Urinary bladder (tissue), 4 donors: ENCODE results near the gene WWC1. TPM values are rescaled to one million over a fixed set of nuclear protein-coding genes. Genes with fewer than 3 reads are reported as not detected.
A peak's percentile ranks its signal among the peaks of the same experiment; 100 is the strongest.

Source experiments
- DNase-seq: peaks from one replicate; pipeline ENCODE4 v3.0.0-alpha.2; 2015; ENCODE audit errors: extremely low spot score
- H3K27ac ChIP-seq: one replicate; pipeline ENCODE4 v1.5.1; 2013; ENCODE audit warnings: low read depth, mild to moderate bottlenecking, moderate library complexity
- H3K36me3 ChIP-seq: one replicate; pipeline ENCODE4 v1.6.1; 2013; ENCODE audit warnings: mild to moderate bottlenecking, moderate library complexity; ENCODE audit not compliant: insufficient read depth
- H3K4me1 ChIP-seq: one replicate; pipeline ENCODE4 v1.6.1; 2013; ENCODE audit warnings: mild to moderate bottlenecking, moderate library complexity; ENCODE audit not compliant: insufficient read depth
- H3K4me3 ChIP-seq: one replicate; pipeline ENCODE4 v1.5.1; 2013; ENCODE audit warnings: low read depth, low read length
- WGBS: extraction: QIAGEN DNeasy Blood & Tissue Kit; methylation state at CpG from one replicate; pipeline ENCODE4 v1.1.7; 2013; 5-methylcytosine and 5-hydroxymethylcytosine counted together
- polyA plus RNA-seq: library from polyadenylated mRNA; stranded (reverse); fragments of 200-250 nt; gene quantifications from one replicate; pipeline ENCODE4 v1.2.3, GENCODE V29; 2013
- total RNA-seq: library from RNA; depleted of rRNA; stranded (reverse); fragments of >200 nt; gene quantifications from one replicate; pipeline ENCODE4 v1.2.3, GENCODE V29; 2014
- donor health status: healthy with polysubstance abuse.
- donor health status: healthy.

WWC1 gene
- total RNA-seq: 7.1 TPM
- 2.1 TPM for polyA plus RNA-seq

DNA sequence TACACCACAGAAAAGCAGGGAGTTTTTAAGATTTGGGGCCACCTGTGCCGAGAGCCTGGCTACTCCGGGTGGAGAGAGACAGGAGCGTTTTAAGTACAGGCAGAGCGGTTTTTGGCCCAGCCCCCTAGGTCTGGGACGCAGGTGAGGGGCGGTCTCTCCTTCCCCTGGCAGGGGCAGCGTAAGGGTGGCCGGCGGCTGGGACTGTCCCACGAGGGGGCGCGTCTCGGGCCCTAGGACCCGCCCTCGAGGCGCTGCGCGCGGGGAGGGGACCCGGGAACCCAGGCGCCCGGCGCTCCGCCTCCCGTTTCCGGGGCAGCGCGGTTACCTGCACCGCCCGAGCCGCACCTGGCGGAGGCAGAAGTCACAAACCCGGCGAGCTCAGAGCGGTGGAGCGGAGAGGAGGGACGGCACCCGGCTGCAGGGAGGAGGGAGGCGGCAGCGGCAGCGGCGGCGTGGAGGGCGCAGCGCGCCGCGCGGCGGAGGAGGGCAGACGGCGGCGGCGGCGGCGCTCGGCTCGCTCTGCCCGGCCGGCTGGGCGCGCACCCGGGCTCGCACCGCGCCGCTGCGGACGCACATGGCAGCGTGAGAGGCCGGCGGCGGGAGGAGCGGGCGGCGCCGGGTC, at the start of gene WWC1:
TSS of gene WWC1 (plus strand) at position 304 of the 622 bp plus-strand sequence. CDS start 508 bp downstream, outside the sequence.
- WGBS: under 1% methylated on average over 77 of the region's 77 CpGs
- Histone ChIP-seq H3K36me3 (no peaks in the 10 kb centered on the region), H3K27ac (no peak within 1 kb of the TSS), H3K4me1 (peaks cover 2% of the 10 kb centered on the region), H3K4me3 (peak within 1 kb of the TSS; percentile 52)
- peak; percentile 29 for DNase-seq

DNA sequence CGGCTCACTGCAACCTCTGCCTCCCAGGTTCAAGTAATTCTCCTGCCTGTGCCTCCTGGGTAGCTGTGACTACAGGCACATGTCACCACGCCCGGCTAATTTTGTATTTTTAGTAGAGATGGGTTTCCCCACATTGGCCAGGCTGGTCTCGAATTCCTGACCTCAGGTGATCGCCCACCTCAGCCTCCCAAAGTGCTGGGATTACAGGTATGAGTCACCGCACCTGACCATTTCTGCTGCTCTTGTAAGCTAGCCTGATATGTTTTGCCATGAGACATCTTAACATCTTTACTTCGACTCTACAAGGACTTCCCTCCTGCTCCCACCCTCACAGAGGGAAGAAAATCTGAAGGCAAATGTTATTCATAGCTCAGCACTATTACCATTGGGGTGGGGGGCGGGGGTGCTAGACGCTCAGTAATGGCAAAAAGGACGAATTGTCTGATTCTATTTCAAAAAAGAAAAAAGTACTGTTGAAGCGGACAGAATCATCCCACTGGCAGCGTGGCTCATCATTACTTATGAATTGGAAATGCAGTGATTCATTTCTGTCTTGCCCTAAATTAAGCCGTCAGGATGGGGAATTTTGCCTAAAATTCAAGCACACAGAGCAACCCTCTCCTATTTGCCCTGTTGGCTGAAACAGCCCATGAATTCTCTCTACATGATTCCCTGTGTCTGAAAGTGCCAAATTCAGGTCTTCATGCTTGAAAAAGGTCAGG, 46.4 kb upstream of the WWC1 start:
- WGBS: 86% methylated on average over 13 of the region's 13 CpGs
- Histone ChIP-seq H3K27ac (no peak overlapping the region), H3K4me1 (no peaks in the 10 kb centered on the region), H3K36me3 (no peaks in the 10 kb centered on the region), H3K4me3 (no peak overlapping the region)
- no peak for DNase-seq

- no peak overlapping the region for H3K27ac ChIP-seq
- DNase-seq: no peak
- no peaks in the 10 kb centered on the region for H3K36me3 ChIP-seq
- no peak overlapping the region for H3K4me3 ChIP-seq
- H3K4me1 ChIP-seq: no peaks in the 10 kb centered on the region
Observed at GRCh38 chr5:168249923-168250322, 41.5 kb upstream of the WWC1 start.

DNA sequence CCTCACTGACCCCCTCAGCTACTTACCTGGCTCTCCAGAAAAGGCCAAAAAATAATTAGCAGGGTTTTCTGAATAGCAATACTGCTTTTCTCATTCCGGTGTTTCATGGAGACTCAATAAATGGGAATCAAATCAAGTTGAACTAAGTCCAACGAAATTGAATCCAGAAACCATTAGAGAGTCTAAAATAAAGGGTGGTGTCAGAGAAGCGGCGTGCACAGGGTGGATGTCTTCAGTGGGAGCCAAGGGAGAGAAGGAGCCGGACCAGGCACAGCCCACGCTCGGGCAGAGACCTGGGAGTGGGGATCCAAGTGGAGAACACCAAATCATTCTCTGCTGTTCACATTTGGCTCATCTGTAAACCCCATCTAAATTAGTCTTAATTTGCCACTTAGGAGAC, 40.2 kb upstream of the WWC1 start:
- no peak for DNase-seq
- Histone ChIP-seq H3K27ac (no peak overlapping the region), H3K4me1 (no peaks in the 10 kb centered on the region), H3K36me3 (no peaks in the 10 kb centered on the region), H3K4me3 (no peak overlapping the region)
- WGBS: 65% methylated on average over 7 of the region's 7 CpGs

DNA sequence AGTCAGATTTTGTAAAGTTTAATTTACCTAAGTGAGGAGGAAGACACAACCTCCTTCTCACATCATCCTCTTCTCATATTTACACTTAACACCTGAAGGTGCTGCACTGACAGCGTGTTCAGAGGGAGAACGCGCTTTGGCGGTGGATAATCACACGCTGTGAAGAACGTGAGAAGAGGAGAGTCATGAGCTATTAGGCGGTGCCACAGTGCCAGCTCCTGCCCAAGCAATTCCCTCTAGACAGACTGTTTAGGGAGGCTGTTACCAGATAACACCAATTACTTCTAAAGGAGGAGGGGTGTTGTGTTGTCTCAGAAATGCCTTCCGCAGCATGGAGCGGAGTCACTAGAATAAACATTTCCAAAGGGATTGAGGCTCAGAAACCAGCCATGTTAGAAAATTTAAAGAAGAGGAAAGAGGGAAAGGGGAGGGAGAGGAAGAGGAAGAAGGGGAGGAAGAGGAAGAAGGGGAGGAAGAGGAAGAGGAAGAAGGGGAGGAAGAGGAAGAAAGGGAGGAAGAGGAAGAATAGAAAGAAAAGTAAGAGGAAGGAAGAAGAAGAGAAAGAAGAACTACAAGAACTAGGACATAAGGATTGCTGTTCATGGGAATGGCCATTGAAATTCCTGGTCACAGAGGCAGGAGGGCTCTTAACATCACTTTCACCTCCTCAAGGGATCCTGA, 37.3 kb upstream of the WWC1 start:
- DNase-seq: no peak
- H3K27ac ChIP-seq: no peak overlapping the region
- H3K4me1 ChIP-seq: no peaks in the 10 kb centered on the region
- WGBS: 68% methylated on average over 9 of the region's 9 CpGs
- H3K36me3 ChIP-seq: no peaks in the 10 kb centered on the region
- no peak overlapping the region for H3K4me3 ChIP-seq

DNA sequence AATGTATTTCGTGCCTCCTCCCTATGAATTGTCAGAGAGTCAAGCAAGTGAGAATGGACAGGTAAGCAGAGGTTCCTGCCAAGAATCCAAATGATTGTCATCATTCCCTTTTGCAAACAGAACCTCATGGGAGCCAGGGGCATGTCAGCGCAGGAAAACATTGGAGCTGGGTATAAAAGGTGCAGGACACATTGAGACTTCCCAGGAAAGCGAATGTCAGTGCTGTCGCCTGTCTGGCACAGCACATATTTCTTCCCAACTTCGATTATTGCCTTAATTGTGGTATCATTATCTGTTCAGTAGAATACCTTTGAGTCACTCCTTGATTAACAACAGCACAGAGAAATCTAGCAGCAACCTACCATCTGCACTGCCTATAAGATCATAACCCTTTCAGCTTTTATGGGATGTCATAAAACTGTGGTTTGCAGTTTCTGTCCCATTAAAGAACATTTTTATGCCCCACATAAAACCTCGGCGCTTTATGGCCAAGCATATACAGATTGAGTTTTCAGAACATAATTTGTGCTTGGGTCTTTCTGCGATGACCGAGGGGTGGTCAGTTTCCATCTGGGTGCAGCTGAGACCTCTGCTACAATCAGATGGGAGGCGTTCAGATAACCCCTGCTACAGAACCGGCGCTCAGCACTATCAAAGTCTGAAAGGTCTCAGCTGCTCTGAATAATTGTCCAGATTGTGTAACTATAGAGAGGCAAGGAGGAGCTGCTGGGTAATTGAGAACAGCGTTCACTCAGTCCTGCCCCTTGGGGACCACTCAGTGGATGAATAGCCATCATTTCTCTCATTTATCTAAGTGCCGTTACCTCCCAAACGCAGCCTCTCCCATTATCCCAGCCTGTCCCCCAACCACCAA, 30.9 kb upstream of the WWC1 start:
- no peaks in the 10 kb centered on the region for H3K4me1 ChIP-seq
- no peaks in the 10 kb centered on the region for H3K36me3 ChIP-seq
- no peak overlapping the region for H3K27ac ChIP-seq
- peak; percentile 51 for DNase-seq
- WGBS: 43% methylated on average over 15 of the region's 15 CpGs
- H3K4me3 ChIP-seq: no peak overlapping the region

DNA sequence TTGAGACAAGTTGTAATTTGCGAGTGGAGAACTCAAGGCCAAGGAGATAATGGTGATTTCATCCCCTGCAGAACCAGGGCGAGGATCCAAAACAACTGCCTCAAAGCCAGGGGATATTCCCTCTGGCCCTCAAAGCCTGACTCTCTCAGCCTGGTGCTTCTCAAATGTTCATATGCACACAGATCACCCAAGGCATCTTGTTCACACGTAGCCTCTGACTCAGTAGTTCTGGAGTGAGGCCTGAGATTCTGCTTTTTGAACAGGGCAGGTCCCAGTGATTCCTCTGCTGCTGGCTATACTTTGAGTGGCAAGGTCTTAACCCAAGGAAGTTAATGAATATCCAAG, 30.2 kb upstream of the WWC1 start:
- no peak for DNase-seq
- Histone ChIP-seq H3K4me3 (no peak overlapping the region), H3K27ac (no peak overlapping the region), H3K36me3 (no peaks in the 10 kb centered on the region), H3K4me1 (no peaks in the 10 kb centered on the region)
- 54% methylated on average over 3 of the region's 3 CpGs for WGBS

- Histone ChIP-seq H3K4me3 (no peak overlapping the region), H3K4me1 (no peaks in the 10 kb centered on the region), H3K36me3 (no peaks in the 10 kb centered on the region), H3K27ac (no peak overlapping the region)
- no peak for DNase-seq
- WGBS: 95% methylated on average over 39 of the region's 39 CpGs
Observed at GRCh38 chr5:168262042-168262743, 29.3 kb upstream of the WWC1 start.

GRCh38 chr5:168263121-168263520, 28.3 kb upstream of the WWC1 start:
- H3K36me3 ChIP-seq: no peaks in the 10 kb centered on the region
- no peaks in the 10 kb centered on the region for H3K4me1 ChIP-seq
- whole genome bisulfite sequencing: 82% methylated on average over 13 of the region's 13 CpGs
- no peak overlapping the region for H3K27ac ChIP-seq
- DNase-seq: no peak
- H3K4me3 ChIP-seq: no peak overlapping the region

- H3K4me3 ChIP-seq: no peak overlapping the region
- 89% methylated on average over 6 of the region's 6 CpGs for WGBS
- no peak for DNase-seq
- no peaks in the 10 kb centered on the region for H3K4me1 ChIP-seq
- no peak overlapping the region for H3K27ac ChIP-seq
- H3K36me3 ChIP-seq: no peaks in the 10 kb centered on the region
Observed at GRCh38 chr5:168266016-168266415, 25.4 kb upstream of the WWC1 start.

GRCh38 chr5:168268949-168269936, 22.2 kb upstream of the WWC1 start:
- 4% methylated on average over 30 of the region's 30 CpGs for WGBS
- Histone ChIP-seq H3K4me3 (no peak overlapping the region), H3K4me1 (no peaks in the 10 kb centered on the region), H3K27ac (no peak overlapping the region), H3K36me3 (no peaks in the 10 kb centered on the region)
- DNase-seq: peak; percentile 83

GRCh38 chr5:168269937-168270330, 21.5 kb upstream of the WWC1 start:
- Histone ChIP-seq H3K36me3 (no peaks in the 10 kb centered on the region), H3K4me3 (no peak overlapping the region), H3K27ac (no peak overlapping the region), H3K4me1 (no peaks in the 10 kb centered on the region)
- 45% methylated on average over 3 of the region's 3 CpGs for WGBS
- no peak for DNase-seq
